ENCODE data around the gene BCAS3. TPM values are rescaled to one million over a fixed set of nuclear protein-coding genes. Genes with fewer than 3 reads are reported as not detected.

BCAS3 gene
- total RNA-seq, 2 experiments from 2014 or later = 20.1 to 31.8 TPM

DNA sequence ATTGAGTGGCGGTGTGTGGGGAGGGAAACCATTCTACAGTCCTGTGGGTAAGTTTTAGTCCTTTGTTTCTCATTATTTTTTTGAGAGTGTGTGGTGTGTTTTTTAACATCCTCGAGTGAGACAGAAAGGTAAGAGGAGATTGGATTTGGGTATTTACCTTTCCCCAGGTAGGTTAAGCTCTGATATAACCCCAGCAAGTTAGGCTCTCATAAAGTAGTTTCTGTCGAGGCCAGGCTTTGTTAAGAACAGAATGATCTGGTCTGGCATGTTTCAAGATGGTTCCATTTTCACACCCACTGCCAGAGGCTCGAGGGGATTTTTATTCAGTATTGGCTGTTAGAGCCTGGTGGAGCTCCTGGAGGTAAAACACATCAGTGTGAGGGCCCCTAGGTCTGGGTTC lies 62.9 kb downstream of the BCAS3 start:
- no peak for ATAC-seq (ENCODE audit: poor library complexity)
- DNase-seq = no peak
- Histone ChIP-seq H3K9me3 (ENCODE audit: control insufficient read depth in 1 of 2, insufficient read depth in 1 of 2, low read length in 2 of 2) (no peaks in the 10 kb centered on the region), H3K4me3 (ENCODE audit: low read length) (no peak overlapping the region), H3K36me3 (ENCODE audit: insufficient read depth, low read length) (no peaks in the 10 kb centered on the region), H3K27me3 (ENCODE audit: control insufficient read depth in 1 of 2, insufficient read depth in 2 of 2, low read length in 2 of 2) (no peaks in the 10 kb centered on the region), H3K27ac (ENCODE audit: low read depth in 1 of 2, low read length in 2 of 2) (no peak overlapping the region), H3K4me1 (ENCODE audit: insufficient read depth, low read length) (no peaks in the 10 kb centered on the region)
- H3K4me3 Mint-ChIP-seq = no peak overlapping the region
- no peaks in the 10 kb centered on the region for H3K9me3 Mint-ChIP-seq
- POLR2A ChIA-PET = no interaction called here
- no peaks in the 10 kb centered on the region for H3K4me1 Mint-ChIP-seq (ENCODE audit: low read depth)
- no peak overlapping the region for H3K27ac Mint-ChIP-seq
- TF ChIP-seq, protein P1, sequence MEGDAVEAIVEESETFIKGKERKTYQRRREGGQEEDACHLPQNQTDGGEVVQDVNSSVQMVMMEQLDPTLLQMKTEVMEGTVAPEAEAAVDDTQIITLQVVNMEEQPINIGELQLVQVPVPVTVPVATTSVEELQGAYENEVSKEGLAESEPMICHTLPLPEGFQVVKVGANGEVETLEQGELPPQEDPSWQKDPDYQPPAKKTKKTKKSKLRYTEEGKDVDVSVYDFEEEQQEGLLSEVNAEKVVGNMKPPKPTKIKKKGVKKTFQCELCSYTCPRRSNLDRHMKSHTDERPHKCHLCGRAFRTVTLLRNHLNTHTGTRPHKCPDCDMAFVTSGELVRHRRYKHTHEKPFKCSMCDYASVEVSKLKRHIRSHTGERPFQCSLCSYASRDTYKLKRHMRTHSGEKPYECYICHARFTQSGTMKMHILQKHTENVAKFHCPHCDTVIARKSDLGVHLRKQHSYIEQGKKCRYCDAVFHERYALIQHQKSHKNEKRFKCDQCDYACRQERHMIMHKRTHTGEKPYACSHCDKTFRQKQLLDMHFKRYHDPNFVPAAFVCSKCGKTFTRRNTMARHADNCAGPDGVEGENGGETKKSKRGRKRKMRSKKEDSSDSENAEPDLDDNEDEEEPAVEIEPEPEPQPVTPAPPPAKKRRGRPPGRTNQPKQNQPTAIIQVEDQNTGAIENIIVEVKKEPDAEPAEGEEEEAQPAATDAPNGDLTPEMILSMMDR (IDR thresholded peaks at IDR 0.05) = no peak
- intact Hi-C loops (cut with DNase I, micrococcal nuclease) = no loop called here
- peaks cover 12% of the 10 kb centered on the region for H3K36me3 Mint-ChIP-seq (ENCODE audit: low read depth)
- H3K27me3 Mint-ChIP-seq = no peaks in the 10 kb centered on the region
- CTCF ChIA-PET = interaction anchor here (0.7 to 1.7 kb wide), 2 partner anchors 20 to 639 kb away, joined by 3 read pairs; no protein-coding TSS in a partner anchor

DNA sequence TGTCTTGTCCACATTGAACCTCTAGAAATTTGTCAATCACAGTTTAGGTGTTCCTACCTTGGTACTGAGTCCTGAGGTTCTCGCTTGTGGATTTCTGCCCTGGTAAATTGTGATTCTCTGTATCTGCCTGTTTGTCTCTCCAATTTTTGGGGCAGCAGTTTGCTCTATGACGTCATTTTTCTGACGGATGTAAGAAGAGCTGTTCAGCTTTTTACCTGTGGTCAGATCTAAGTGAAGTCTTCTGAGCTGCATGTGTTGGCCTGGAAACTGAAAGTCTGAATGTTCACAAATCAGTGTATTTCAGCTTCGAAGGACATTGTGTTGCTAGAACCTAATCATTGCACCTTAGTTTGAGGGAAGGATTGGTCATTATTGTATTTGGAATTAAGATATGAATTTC lies 63.4 kb downstream of the BCAS3 start:
- DNase-seq = no peak
- ATAC-seq (ENCODE audit: poor library complexity) = no peak
- Histone ChIP-seq H3K27ac (ENCODE audit: low read depth in 1 of 2, low read length in 2 of 2) (no peak overlapping the region), H3K27me3 (ENCODE audit: control insufficient read depth in 1 of 2, insufficient read depth in 2 of 2, low read length in 2 of 2) (no peaks in the 10 kb centered on the region), H3K4me1 (ENCODE audit: insufficient read depth, low read length) (no peaks in the 10 kb centered on the region), H3K36me3 (ENCODE audit: insufficient read depth, low read length) (no peaks in the 10 kb centered on the region), H3K4me3 (ENCODE audit: low read length) (no peak overlapping the region), H3K9me3 (ENCODE audit: control insufficient read depth in 1 of 2, insufficient read depth in 1 of 2, low read length in 2 of 2) (no peaks in the 10 kb centered on the region)
- H3K4me3 Mint-ChIP-seq = no peak overlapping the region
- no peak overlapping the region for H3K27ac Mint-ChIP-seq
- ChIA-PET CTCF (interaction anchor here (0.7 to 1.7 kb wide), 2 partner anchors 20 to 639 kb away, joined by 3 read pairs; no protein-coding TSS in a partner anchor), POLR2A (no interaction called here)
- peaks cover 12% of the 10 kb centered on the region for H3K36me3 Mint-ChIP-seq (ENCODE audit: low read depth)
- intact Hi-C loops (cut with DNase I, micrococcal nuclease) = no loop called here
- H3K27me3 Mint-ChIP-seq = no peaks in the 10 kb centered on the region
- no peaks in the 10 kb centered on the region for H3K9me3 Mint-ChIP-seq
- H3K4me1 Mint-ChIP-seq (ENCODE audit: low read depth) = no peaks in the 10 kb centered on the region
- TF ChIP-seq, protein P1 (IDR thresholded peaks at IDR 0.05) = no peak

GRCh38 chr17:60743282-60743681 lies 65.6 kb downstream of the BCAS3 start:
- intact Hi-C loops (cut with DNase I, micrococcal nuclease) = no loop called here

More at GRCh38 chr17:60743282-60743681, 65.6 kb downstream of the BCAS3 start:
- Histone ChIP-seq H3K27me3 (ENCODE audit: control insufficient read depth in 1 of 2, insufficient read depth in 2 of 2, low read length in 2 of 2) (no peaks in the 10 kb centered on the region), H3K9me3 (ENCODE audit: control insufficient read depth in 1 of 2, insufficient read depth in 1 of 2, low read length in 2 of 2) (no peaks in the 10 kb centered on the region), H3K36me3 (ENCODE audit: insufficient read depth, low read length) (peaks cover 4% of the 10 kb centered on the region), H3K4me3 (ENCODE audit: low read length) (no peak overlapping the region), H3K27ac (ENCODE audit: low read depth in 1 of 2, low read length in 2 of 2) (no peak overlapping the region), H3K4me1 (ENCODE audit: insufficient read depth, low read length) (no peaks in the 10 kb centered on the region)
- CTCF ChIA-PET = no interaction called here
- TF ChIP-seq, protein P1 (IDR thresholded peaks at IDR 0.05) = no peak
- no peaks in the 10 kb centered on the region for H3K4me1 Mint-ChIP-seq (ENCODE audit: low read depth)
- no peaks in the 10 kb centered on the region for H3K9me3 Mint-ChIP-seq
- POLR2A ChIA-PET = interaction anchor here (0.8 kb wide), 1 partner anchor 23 kb away, joined by 3 read pairs; no protein-coding TSS in a partner anchor
- no peaks in the 10 kb centered on the region for H3K27me3 Mint-ChIP-seq
- H3K36me3 Mint-ChIP-seq (ENCODE audit: low read depth) = peaks cover 10% of the 10 kb centered on the region
- no peak overlapping the region for H3K27ac Mint-ChIP-seq
- no peak for ATAC-seq (ENCODE audit: poor library complexity)
- DNase-seq = no peak
- no peak overlapping the region for H3K4me3 Mint-ChIP-seq
